Lung (tissue), 12 donors: ENCODE data around the gene PSMD8. TPM values are rescaled to one million over a fixed set of nuclear protein-coding genes. Genes with fewer than 3 reads are reported as not detected.

Source experiments
- ATAC-seq: fragments of 200-7000 bp; cut with Tn5 transposase; one replicate; pipeline ENCODE4 v1.9.1; 2020; ENCODE audit warnings: moderate number of reproducible peaks; ENCODE audit not compliant: insufficient read depth, low FRiP score
- DNase-seq, 3 donors: peaks; one replicate each; pipeline ENCODE4 v3.0.0-alpha.2; 2013 to 2017
- H3K27ac ChIP-seq, 2 donors: one replicate each; pipeline ENCODE4 v1.5.1; 2013; ENCODE audit warnings: mild to moderate bottlenecking in 2 of 2, moderate library complexity in 2 of 2, control low read depth in 1 of 2, inconsistent platforms in 1 of 2, low read depth in 1 of 2, low read length in 1 of 2
- H3K27me3 ChIP-seq, 3 donors: one replicate each; pipeline ENCODE4 v1.5.1; 2013; ENCODE audit warnings: low read length in 2 of 3; ENCODE audit not compliant: control insufficient read depth in 3 of 3, insufficient read depth in 3 of 3
- H3K36me3 ChIP-seq, 4 donors: one replicate each; pipeline ENCODE4 v1.5.1; 2013; ENCODE audit warnings: low read length in 4 of 4, mild to moderate bottlenecking in 1 of 4, moderate library complexity in 1 of 4; ENCODE audit not compliant: control insufficient read depth in 4 of 4, insufficient read depth in 4 of 4
- H3K4me1 ChIP-seq, 5 donors: one replicate each; pipeline ENCODE4 v1.5.1; 2013; ENCODE audit warnings: low read length in 5 of 5, mild to moderate bottlenecking in 2 of 5, moderate library complexity in 1 of 5; ENCODE audit not compliant: control insufficient read depth in 5 of 5, insufficient read depth in 5 of 5
- H3K4me3 ChIP-seq: one replicate; pipeline ENCODE4 v1.5.1; 2013; ENCODE audit warnings: mild to moderate bottlenecking, control low read depth, moderate library complexity
- H3K9ac ChIP-seq, 2 donors: one replicate each; pipeline ENCODE4 v1.5.1; 2013; ENCODE audit warnings: low read length in 2 of 2, control low read depth in 1 of 2; ENCODE audit not compliant: insufficient read depth in 1 of 2
- H3K9me3 ChIP-seq, 4 donors: one replicate each; pipeline ENCODE4 v1.5.1; 2013; ENCODE audit warnings: low read length in 3 of 4, mild to moderate bottlenecking in 1 of 4, moderate library complexity in 1 of 4; ENCODE audit not compliant: control insufficient read depth in 4 of 4, insufficient read depth in 3 of 4
- WGBS, 2 donors: extraction: QIAGEN DNeasy Blood & Tissue Kit; methylation state at CpG; one replicate each; pipeline ENCODE4 v1.1.7; 2013; 5-methylcytosine and 5-hydroxymethylcytosine counted together
- polyA plus RNA-seq, 2 donors: library from polyadenylated mRNA; stranded (reverse); fragments of 200-250 nt; gene quantifications; one replicate each; pipeline ENCODE4 v1.2.1, GENCODE V29; 2013
- total RNA-seq, 2 donors: library from RNA; depleted of rRNA in 1 of 2; stranded (reverse); fragments of >200 nt in 1 of 2; gene quantifications; one replicate each; pipeline ENCODE4 v1.2.1, GENCODE V29; 2014 to 2021
- TF ChIP-seq, protein P1 (sequence below): IDR thresholded peaks from 2 replicates; pipeline ENCODE4 v1.5.1; 2012; ENCODE audit warnings: mild to moderate bottlenecking; ENCODE audit errors: control extremely low read depth, extremely low read depth
- donor health status: control.
- donor health status: control.
- donor health status: Bipolar disorder and iron deficiency.
- donor health status: healthy.
- donor health status: DM: yes; HTN: yes; CAD: no.

PSMD8 gene
- total and polyA plus RNA-seq, 4 donors, result 65.4 to 233 (median 149) TPM

DNA sequence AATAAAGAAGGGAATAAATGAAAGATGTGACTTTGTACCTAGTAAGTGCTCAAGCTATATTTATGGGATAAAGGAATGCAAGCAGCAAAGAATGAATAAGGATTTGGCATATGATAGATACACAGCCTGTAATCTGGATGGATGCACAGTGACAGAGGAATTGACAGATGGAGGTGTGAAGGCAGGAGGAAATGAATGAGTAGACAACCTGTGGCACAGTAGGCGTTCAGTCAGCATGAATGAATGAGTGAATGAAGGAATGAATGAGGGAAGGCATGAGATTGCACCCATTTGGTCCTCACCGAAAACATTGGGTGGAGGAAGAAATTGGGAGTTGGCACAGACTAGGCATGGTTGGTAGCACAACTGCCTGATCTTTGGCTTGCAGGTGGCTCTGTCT, 4.8 kb upstream of the PSMD8 start:
- ATAC-seq (no peak), DNase-seq (no peak)
- no peaks in the 10 kb centered on the region for H3K9me3 ChIP-seq
- no peak overlapping the region for H3K4me3 ChIP-seq
- H3K9ac ChIP-seq, result no peak overlapping the region
- H3K4me1 ChIP-seq, result peaks cover 0 to 2% (median 0%) of the 10 kb centered on the region in 5 donors
- no peaks in the 10 kb centered on the region for H3K36me3 ChIP-seq
- H3K27me3 ChIP-seq, result peaks cover 0 to 5% (median 3%) of the 10 kb centered on the region in 3 donors
- 83 to 93% methylated on average over 2 of the region's 2 CpGs for WGBS, 2 donors
- TF ChIP-seq, protein P1, sequence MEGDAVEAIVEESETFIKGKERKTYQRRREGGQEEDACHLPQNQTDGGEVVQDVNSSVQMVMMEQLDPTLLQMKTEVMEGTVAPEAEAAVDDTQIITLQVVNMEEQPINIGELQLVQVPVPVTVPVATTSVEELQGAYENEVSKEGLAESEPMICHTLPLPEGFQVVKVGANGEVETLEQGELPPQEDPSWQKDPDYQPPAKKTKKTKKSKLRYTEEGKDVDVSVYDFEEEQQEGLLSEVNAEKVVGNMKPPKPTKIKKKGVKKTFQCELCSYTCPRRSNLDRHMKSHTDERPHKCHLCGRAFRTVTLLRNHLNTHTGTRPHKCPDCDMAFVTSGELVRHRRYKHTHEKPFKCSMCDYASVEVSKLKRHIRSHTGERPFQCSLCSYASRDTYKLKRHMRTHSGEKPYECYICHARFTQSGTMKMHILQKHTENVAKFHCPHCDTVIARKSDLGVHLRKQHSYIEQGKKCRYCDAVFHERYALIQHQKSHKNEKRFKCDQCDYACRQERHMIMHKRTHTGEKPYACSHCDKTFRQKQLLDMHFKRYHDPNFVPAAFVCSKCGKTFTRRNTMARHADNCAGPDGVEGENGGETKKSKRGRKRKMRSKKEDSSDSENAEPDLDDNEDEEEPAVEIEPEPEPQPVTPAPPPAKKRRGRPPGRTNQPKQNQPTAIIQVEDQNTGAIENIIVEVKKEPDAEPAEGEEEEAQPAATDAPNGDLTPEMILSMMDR, result no peak
- H3K27ac ChIP-seq, result no peak overlapping the region

DNA sequence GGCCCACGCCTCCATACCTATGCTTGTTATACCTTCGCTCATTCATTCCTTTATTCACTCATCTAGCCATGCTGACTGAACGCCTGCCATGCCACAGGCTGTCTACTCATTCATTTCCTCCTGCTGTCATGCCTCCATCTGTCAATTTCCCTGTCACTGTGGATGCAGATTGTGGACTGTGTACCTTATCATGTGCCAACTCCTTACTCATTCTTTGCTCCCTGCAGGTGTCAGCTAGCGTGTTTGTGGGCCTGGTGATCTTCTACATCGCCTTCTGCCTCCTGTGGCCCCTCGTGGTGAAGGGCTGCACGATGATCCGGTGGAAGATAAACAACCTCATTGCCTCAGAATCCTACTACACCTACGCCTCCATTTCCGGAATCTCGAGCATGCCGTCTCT, 4.1 kb upstream of the PSMD8 start:
- Histone ChIP-seq H3K36me3 (peaks cover 0 to 4% (median 0%) of the 10 kb centered on the region in 4 donors), H3K27me3 (peaks cover 0 to 5% (median 3%) of the 10 kb centered on the region in 3 donors), H3K4me1 (peaks cover 0 to 2% (median 0%) of the 10 kb centered on the region in 5 donors), H3K27ac (no peak overlapping the region), H3K9ac (no peak overlapping the region), H3K4me3 (no peak overlapping the region), H3K9me3 (no peaks in the 10 kb centered on the region)
- WGBS, 2 donors, result 69 to 74% methylated on average over 12 of the region's 12 CpGs
- TF ChIP-seq, protein P1, result no peak
- DNase-seq, result no peak
- no peak for ATAC-seq

DNA sequence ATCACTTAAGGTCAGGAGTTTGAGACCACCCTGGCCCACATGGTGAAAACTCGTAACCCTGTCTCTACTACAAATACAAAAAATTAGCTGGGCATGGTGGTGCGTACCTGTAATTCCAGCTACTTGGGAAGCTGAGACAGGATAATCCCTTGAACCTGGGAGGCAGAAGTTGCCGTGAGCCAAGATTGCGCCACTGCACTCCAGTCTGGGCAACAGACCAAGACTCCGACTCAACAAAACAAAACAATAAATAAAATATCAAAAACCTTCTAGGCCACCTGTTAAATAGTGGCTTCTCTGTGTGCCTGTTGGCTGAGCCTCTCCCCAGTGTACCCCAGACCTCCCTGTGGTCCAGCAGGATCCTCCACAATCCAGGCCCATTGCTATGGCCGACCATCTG, 3.3 kb upstream of the PSMD8 start:
- H3K27me3 ChIP-seq, result peaks cover 0 to 5% (median 3%) of the 10 kb centered on the region in 3 donors
- DNase-seq (no peak), ATAC-seq (no peak)
- H3K36me3 ChIP-seq, result peaks cover 0 to 4% (median 0%) of the 10 kb centered on the region in 4 donors
- H3K9ac ChIP-seq, result no peak overlapping the region
- peaks cover 0 to 7% (median 5%) of the 10 kb centered on the region in 5 donors for H3K4me1 ChIP-seq
- H3K27ac ChIP-seq, result no peak overlapping the region
- TF ChIP-seq, protein P1, result no peak
- no peak overlapping the region for H3K4me3 ChIP-seq
- no peaks in the 10 kb centered on the region for H3K9me3 ChIP-seq
- 69 to 71% methylated on average over 6 of the region's 6 CpGs for WGBS, 2 donors

DNA sequence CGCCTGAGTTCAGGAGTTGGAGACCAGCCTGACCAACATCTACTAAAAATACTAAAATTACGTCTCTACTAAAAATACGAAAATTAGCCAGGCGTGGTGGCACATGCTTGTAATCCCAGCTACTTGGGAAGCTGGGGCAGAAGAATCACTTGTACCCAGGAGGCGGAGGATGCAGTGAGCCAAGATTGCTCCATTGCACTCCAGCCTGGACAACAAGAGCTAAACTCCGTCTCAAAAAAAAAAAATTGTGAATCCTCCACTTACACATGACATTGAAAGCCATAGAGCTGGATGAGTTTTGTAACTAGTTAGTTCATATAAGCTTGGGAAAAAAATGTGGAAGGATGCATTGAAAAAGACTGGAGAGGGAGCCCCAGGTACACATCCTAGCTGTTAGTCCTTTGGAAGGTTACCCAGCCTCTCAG, 452 bp upstream of the PSMD8 start:
- peaks cover 0 to 9% (median 6%) of the 10 kb centered on the region in 4 donors for H3K36me3 ChIP-seq

More for the DNA sequence above, 452 bp upstream of the PSMD8 start:
- H3K9ac ChIP-seq, result peak overlapping the region in 1 of 2 donors; percentile 50
- TF ChIP-seq, protein P1, result no peak
- H3K27ac ChIP-seq, result peak overlapping the region; percentile 88 to 91
- H3K4me3 ChIP-seq, result peak overlapping the region; percentile 25
- peaks cover 0 to 5% (median 3%) of the 10 kb centered on the region in 3 donors for H3K27me3 ChIP-seq
- DNase-seq, result no peak
- H3K4me1 ChIP-seq, result peaks cover 5 to 14% (median 9%) of the 10 kb centered on the region in 5 donors
- WGBS, 2 donors, result 74 to 78% methylated on average over 6 of the region's 6 CpGs
- H3K9me3 ChIP-seq, result no peaks in the 10 kb centered on the region
- ATAC-seq, result no peak
